ENCODE data around the gene SPRN.

DNA sequence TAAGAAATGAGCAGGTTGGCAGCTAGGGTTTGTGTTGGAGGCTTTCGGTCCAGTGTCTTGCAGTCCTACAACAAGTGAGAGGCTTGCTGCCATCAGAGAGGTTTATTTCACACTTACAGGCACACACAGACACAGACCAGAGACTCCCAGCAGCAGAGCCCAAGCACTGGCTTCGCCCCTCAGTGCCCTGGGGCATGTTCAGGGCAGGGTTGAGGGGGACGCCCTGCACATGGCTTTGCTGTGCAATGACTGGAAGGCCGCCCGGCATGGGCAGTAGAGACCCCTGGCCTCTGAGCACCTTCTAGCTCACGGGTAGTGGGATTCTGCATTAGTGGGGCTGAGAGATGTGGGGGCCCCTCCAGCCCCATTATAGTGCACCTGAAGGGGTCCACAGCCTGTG, 3.8 kb downstream of the SPRN start:
- TF ChIP-seq MAZ (IDR thresholded peaks at IDR 0.05; ENCODE audit: borderline replicate concordance, low read depth, low read length) (no peak), POLR2A (IDR thresholded peaks at IDR 0.05; ENCODE audit: low read depth, low read length) (no peak), FOS (IDR thresholded peaks at IDR 0.05; ENCODE audit: low read depth, low read length) (no peak), CEBPB (IDR thresholded peaks at IDR 0.05; ENCODE audit: low read depth, low read length) (no peak), MAFK (IDR thresholded peaks at IDR 0.05; ENCODE audit: low read depth, low read length) (no peak), RCOR1 (IDR thresholded peaks at IDR 0.05; ENCODE audit: insufficient replicate concordance, low read length) (no peak), MXI1 (IDR thresholded peaks at IDR 0.05; ENCODE audit: borderline replicate concordance, low read depth, low read length) (no peak), RAD21 (IDR thresholded peaks at IDR 0.05; ENCODE audit: low read length) (no peak)
- TF ChIP-seq, protein P1, sequence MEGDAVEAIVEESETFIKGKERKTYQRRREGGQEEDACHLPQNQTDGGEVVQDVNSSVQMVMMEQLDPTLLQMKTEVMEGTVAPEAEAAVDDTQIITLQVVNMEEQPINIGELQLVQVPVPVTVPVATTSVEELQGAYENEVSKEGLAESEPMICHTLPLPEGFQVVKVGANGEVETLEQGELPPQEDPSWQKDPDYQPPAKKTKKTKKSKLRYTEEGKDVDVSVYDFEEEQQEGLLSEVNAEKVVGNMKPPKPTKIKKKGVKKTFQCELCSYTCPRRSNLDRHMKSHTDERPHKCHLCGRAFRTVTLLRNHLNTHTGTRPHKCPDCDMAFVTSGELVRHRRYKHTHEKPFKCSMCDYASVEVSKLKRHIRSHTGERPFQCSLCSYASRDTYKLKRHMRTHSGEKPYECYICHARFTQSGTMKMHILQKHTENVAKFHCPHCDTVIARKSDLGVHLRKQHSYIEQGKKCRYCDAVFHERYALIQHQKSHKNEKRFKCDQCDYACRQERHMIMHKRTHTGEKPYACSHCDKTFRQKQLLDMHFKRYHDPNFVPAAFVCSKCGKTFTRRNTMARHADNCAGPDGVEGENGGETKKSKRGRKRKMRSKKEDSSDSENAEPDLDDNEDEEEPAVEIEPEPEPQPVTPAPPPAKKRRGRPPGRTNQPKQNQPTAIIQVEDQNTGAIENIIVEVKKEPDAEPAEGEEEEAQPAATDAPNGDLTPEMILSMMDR (conservative IDR thresholded peaks at IDR 0.05; ENCODE audit: low read depth, low read length): no peak

Measured in IMR-90 (cell line).